Measurements from ENCODE around the gene ANK3.

DNA sequence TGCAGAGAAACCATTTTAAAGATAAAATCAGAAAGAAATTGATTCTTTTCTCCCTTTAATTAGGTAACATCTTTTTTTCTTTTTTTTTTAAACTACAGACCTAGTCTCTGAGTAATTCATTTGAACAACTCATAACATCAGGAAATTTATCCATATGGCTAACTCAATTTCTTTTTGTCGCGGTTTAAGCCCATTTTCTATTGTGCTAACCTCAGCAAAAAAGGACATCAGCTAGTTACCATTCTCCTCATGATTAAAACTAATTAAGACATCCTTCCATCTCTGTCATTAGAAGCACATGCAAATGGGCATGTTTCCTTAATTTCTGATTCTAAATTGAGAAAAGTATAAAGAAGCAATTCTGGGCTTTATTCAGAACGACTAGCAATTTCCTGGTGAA is 57.8 kb downstream of the ANK3 start:
- TF ChIP-seq CTCF (optimal IDR thresholded peaks at IDR 0.05 in 1 of 3, IDR thresholded peaks at IDR 0.05 in 1 of 3, conservative IDR thresholded peaks at IDR 0.05 in 1 of 3; ENCODE audit: extremely low read depth in 1 of 3, insufficient read depth in 2 of 3, low read length in 3 of 3): no peak
- TF ChIP-seq EZH2 (IDR thresholded peaks at IDR 0.05; ENCODE audit: low read length): no peak

Measured in keratinocyte (primary cell).